ENCODE results near the gene TMPRSS12. TPM values are rescaled to one million over a fixed set of nuclear protein-coding genes. Genes with fewer than 3 reads are reported as not detected.
"Not testable (repeated sequence)": the region's sequence is repeated elsewhere in the genome, so short reads cannot be mapped to it uniquely, and the experiment has no call there.

The TMPRSS12 gene
- total RNA-seq, 4 donors from 2014 or later = 1.4 TPM; not detected in 3

DNA sequence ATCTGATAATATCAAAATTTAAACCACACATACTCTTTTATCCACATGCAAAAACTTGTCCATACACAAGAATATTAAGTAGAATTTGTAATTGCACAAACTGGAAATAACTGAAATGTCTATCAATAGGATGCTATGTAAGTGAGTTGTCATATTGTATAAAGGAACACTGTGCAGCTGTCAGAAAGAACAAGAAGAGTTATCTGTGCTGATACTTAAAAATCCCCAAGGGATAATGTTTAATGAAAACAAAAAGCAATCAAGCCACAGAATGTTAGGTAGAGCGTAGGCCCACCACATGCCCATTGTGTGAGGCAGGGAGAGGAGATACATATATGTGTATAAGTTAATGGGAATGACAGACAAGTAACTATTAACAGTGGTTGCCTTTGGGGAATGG is 83.7 kb downstream of the TMPRSS12 start:
- no peak for DNase-seq (ENCODE audit: low spot score in 2 of 2)
- TF ChIP-seq, protein P1, sequence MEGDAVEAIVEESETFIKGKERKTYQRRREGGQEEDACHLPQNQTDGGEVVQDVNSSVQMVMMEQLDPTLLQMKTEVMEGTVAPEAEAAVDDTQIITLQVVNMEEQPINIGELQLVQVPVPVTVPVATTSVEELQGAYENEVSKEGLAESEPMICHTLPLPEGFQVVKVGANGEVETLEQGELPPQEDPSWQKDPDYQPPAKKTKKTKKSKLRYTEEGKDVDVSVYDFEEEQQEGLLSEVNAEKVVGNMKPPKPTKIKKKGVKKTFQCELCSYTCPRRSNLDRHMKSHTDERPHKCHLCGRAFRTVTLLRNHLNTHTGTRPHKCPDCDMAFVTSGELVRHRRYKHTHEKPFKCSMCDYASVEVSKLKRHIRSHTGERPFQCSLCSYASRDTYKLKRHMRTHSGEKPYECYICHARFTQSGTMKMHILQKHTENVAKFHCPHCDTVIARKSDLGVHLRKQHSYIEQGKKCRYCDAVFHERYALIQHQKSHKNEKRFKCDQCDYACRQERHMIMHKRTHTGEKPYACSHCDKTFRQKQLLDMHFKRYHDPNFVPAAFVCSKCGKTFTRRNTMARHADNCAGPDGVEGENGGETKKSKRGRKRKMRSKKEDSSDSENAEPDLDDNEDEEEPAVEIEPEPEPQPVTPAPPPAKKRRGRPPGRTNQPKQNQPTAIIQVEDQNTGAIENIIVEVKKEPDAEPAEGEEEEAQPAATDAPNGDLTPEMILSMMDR (IDR thresholded peaks at IDR 0.05) = no peak
- TF ChIP-seq POLR2A (IDR thresholded peaks at IDR 0.05) = no peak
- intact Hi-C loops (cut with DNase I; ENCODE audit: low total_unique reads) = no loop called here
- peak overlapping the region; percentile 75 for H3K4me3 ChIP-seq (ENCODE audit: low read depth, poor library complexity, severe bottlenecking)
- WGBS, 2 donors = 19 to 21% methylated on average over 1 of the region's 1 CpG

DNA sequence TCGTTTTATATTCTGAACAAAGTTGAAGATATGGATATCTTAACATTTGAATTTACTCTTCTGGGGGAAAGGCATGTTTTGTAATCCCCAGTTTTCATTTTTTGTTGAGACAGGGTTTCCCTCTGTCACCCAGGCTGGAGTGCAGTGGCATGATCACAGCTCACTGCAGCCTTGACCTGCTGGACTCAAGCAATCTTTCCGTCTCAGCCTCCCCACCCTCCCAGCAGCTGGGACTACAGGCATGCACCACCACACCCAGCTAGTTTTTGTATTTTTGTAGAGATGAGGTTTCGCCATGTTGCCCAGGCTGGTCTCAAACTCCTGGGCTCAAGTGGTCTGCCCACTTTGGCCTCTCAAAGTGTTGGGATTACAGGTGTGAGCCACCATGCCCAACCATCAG is 84.2 kb downstream of the TMPRSS12 start:
- peak overlapping the region; percentile 75 for H3K4me3 ChIP-seq (ENCODE audit: low read depth, poor library complexity, severe bottlenecking)
- 13 to 16% methylated on average over 3 of the region's 3 CpGs for WGBS, 2 donors
- intact Hi-C loops (cut with DNase I; ENCODE audit: low total_unique reads); DNase-seq (ENCODE audit: low spot score in 2 of 2): not testable (repeated sequence)

DNA sequence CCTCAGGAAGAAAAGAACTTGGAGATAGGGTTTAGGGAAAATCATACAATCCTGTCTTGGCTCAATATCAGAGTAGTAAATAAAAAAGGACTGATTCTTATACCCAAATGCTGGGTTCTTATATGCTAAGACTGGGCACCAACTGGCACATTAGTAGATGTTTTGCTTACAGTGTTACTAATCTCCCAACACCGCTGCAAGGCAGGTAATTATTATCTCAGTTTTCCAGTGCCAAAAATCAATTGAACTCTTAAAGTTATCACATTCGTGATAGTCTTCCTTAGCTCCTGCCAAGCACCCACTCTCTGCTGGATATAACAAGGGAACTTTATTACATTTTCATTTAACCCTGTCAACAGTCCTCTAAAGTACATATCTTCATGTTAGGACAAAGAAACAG is 84.6 kb downstream of the TMPRSS12 start:
- TF ChIP-seq POLR2A (IDR thresholded peaks at IDR 0.05) = no peak
- TF ChIP-seq, protein P1 (IDR thresholded peaks at IDR 0.05) = no peak
- peak overlapping the region; percentile 75 for H3K4me3 ChIP-seq (ENCODE audit: low read depth, poor library complexity, severe bottlenecking)
- DNase-seq (ENCODE audit: low spot score in 2 of 2) = no peak
- 9 to 16% methylated on average over 2 of the region's 2 CpGs for WGBS, 2 donors
- intact Hi-C loops (cut with DNase I; ENCODE audit: low total_unique reads) = no loop called here

DNA sequence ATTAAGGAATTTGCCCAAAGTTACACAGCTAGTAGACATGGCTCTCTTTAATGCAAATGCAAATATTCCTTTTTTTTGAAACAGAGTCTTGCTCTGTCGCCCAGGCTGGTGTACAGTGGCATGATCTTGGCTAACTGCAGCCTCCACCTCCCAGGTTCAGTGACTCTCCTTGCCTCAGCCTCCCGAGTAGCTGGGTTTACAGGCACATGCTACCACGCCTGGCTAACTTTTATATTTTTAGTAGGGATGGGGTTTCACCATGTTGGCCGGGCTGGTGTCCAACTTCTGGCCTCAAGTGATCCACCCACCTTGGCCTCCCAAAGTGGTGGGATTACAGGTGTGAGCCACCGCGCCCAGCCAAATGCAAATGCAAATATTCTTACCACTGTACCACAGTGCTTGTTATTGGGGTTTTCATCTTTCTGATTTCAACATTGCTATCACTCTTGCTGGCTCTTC is 85.1 kb downstream of the TMPRSS12 start:
- no peak for DNase-seq (ENCODE audit: low spot score in 2 of 2)
- no peak for TF ChIP-seq POLR2A (IDR thresholded peaks at IDR 0.05)
- TF ChIP-seq, protein P1 (IDR thresholded peaks at IDR 0.05) = no peak
- 55 to 72% methylated on average over 6 of the region's 6 CpGs for WGBS, 2 donors
- intact Hi-C loops (cut with DNase I; ENCODE audit: low total_unique reads) = no loop called here
- H3K4me3 ChIP-seq (ENCODE audit: low read depth, poor library complexity, severe bottlenecking) = peak overlapping the region; percentile 75

DNA sequence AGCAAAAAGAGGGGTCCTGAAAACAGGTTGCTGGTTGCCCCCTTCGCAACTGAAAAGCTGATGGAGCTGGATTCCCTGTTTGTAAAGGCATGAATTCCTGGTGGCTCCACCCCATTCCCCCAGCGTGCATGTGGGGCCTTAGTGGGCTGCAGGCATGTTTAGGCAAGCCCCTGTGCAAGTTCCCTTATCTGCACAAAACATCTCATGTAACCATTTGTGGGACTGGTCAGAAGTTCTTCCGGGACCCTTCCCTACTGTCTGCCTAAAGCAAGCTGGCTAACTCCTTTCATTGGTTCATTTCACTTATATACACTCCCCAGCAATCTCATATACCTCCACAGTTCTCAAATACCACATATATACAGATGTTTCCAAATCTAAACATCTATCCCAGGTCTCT is 85.7 kb downstream of the TMPRSS12 start:
- H3K4me3 ChIP-seq (ENCODE audit: low read depth, poor library complexity, severe bottlenecking) = peak overlapping the region; percentile 75
- WGBS, 2 donors = 40 to 42% methylated on average over 3 of the region's 3 CpGs
- TF ChIP-seq, protein P1 (IDR thresholded peaks at IDR 0.05) = no peak
- no peak for TF ChIP-seq POLR2A (IDR thresholded peaks at IDR 0.05)
- DNase-seq (ENCODE audit: low spot score in 2 of 2) = no peak
- intact Hi-C loops (cut with DNase I; ENCODE audit: low total_unique reads) = no loop called here

DNA sequence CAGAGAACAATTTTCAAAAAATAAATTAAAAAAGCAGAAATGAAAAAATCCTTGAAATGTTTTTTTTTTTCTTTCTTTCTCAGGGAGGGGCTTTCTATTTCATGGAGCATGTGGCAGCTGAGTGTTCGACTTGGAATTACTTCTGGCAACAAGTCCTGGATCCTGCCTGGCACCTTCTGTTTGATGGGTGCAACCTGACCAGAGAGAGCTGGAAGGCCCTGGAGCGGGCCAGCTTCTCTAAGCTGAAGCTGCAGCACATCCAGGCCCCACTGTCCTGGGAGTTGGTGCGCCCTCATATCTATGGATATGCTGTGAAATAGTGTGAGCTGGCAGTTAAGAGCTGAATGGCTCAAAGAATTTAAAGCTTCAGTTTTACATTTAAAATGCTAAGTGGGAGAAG is 87.1 kb downstream of the TMPRSS12 start:
- 78 to 81% methylated on average over 3 of the region's 3 CpGs for WGBS, 2 donors
- intact Hi-C loops (cut with DNase I; ENCODE audit: low total_unique reads) = no loop called here
- no peak overlapping the region for H3K4me3 ChIP-seq (ENCODE audit: low read depth, poor library complexity, severe bottlenecking)
- TF ChIP-seq, protein P1 (IDR thresholded peaks at IDR 0.05) = no peak
- no peak for TF ChIP-seq POLR2A (IDR thresholded peaks at IDR 0.05)
- DNase-seq (ENCODE audit: low spot score in 2 of 2) = no peak

DNA sequence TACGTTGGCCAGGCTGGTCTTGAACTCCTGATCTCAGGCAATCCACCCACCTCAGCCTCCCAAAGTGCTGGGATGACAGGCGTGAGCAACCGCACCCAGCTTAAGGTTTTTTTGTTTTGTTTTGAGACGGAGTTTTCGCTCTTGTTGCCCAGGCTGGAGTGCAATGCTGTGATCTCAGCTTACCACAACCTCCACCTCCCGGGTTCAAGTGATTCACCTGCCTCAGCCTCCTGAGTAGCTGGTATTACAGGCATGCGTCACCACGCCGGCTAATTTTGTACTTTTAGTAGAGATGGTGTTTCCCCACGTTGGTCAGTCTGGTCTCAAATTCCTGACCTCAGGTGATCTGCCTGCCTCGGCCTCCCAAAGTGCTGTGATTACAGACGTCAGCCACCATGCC is 87.8 kb downstream of the TMPRSS12 start:
- intact Hi-C loops (cut with DNase I; ENCODE audit: low total_unique reads); DNase-seq (ENCODE audit: low spot score in 2 of 2); H3K4me3 ChIP-seq (ENCODE audit: low read depth, poor library complexity, severe bottlenecking): not testable (repeated sequence)
- WGBS, 2 donors = 89 to 93% methylated on average over 12 of the region's 12 CpGs
